ENCODE measurements around the gene KANK4. TPM values are rescaled to one million over a fixed set of nuclear protein-coding genes. Genes with fewer than 3 reads are reported as not detected.

Gene KANK4
- polyA plus RNA-seq, 12 donors: 8.4 to 12.1 (median 10.5) TPM; not detected in 1

- peak; percentile 62 for DNase-seq
Observed at GRCh38 chr1:62337706-62338631, 18.7 kb upstream of the KANK4 start.

- peak; percentile 58 for DNase-seq
Observed at GRCh38 chr1:62336995-62337705, 17.9 kb upstream of the KANK4 start.

GRCh38 chr1:62336638-62336994, 17.4 kb upstream of the KANK4 start:
- no peak for DNase-seq

GRCh38 chr1:62335656-62336055, 16.4 kb upstream of the KANK4 start:
- no peak for DNase-seq

GRCh38 chr1:62334434-62334985, 15.3 kb upstream of the KANK4 start:
- DNase-seq: no peak

GRCh38 chr1:62333441-62333840, 14.2 kb upstream of the KANK4 start:
- no peak for DNase-seq

- no peak for DNase-seq
Observed at GRCh38 chr1:62327360-62328055, 8.3 kb upstream of the KANK4 start.

- DNase-seq: no peak
Observed at GRCh38 chr1:62325681-62326080, 6.4 kb upstream of the KANK4 start.

- no peak for DNase-seq
Observed at GRCh38 chr1:62325081-62325480, 5.8 kb upstream of the KANK4 start.

GRCh38 chr1:62321446-62321845, 2.2 kb upstream of the KANK4 start:
- no peak for DNase-seq

GRCh38 chr1:62318320-62318755, 896 bp downstream of the KANK4 start:
- no peak for DNase-seq

- no peak for DNase-seq
Observed at GRCh38 chr1:62317021-62317768, 2.0 kb downstream of the KANK4 start.

GRCh38 chr1:62316135-62316534, 3.1 kb downstream of the KANK4 start:
- no peak for DNase-seq

- no peak for DNase-seq
Observed at GRCh38 chr1:62315387-62315786, 3.8 kb downstream of the KANK4 start.

- no peak for DNase-seq
Observed at GRCh38 chr1:62314454-62315350, 4.5 kb downstream of the KANK4 start.

GRCh38 chr1:62312698-62313097, 6.5 kb downstream of the KANK4 start:
- DNase-seq: no peak

GRCh38 chr1:62311473-62311943, 7.7 kb downstream of the KANK4 start:
- DNase-seq: no peak

- DNase-seq: no peak
Observed at GRCh38 chr1:62309906-62310305, 9.3 kb downstream of the KANK4 start.

GRCh38 chr1:62308606-62309005, 10.6 kb downstream of the KANK4 start:
- DNase-seq: no peak

GRCh38 chr1:62307895-62308492, 11.2 kb downstream of the KANK4 start:
- DNase-seq: no peak
